Esophagus squamous epithelium (tissue), 4 donors: ENCODE data around the gene TJAP1.

Source experiments
- POLR2A ChIP-seq, 4 donors: fragments of 450-650 bp; IDR thresholded peaks; one replicate each; pipeline ENCODE4 v1.6.1; 2017; ENCODE audit warnings: antibody characterized with exemption in 4 of 4, mild to moderate bottlenecking in 4 of 4, moderate library complexity in 3 of 4
- TF ChIP-seq, protein P1 (sequence below), 6 experiments: fragments of 450-650 bp in 4 of 6; fragments of 200-600 bp in 2 of 6; sonication (generic) in 2 of 6; IDR thresholded peaks; one replicate each; pipeline ENCODE4 v1.5.1; 2016 to 2019; ENCODE audit warnings: antibody characterized with exemption in 6 of 6, mild to moderate bottlenecking in 4 of 6, moderate library complexity in 4 of 6

DNA sequence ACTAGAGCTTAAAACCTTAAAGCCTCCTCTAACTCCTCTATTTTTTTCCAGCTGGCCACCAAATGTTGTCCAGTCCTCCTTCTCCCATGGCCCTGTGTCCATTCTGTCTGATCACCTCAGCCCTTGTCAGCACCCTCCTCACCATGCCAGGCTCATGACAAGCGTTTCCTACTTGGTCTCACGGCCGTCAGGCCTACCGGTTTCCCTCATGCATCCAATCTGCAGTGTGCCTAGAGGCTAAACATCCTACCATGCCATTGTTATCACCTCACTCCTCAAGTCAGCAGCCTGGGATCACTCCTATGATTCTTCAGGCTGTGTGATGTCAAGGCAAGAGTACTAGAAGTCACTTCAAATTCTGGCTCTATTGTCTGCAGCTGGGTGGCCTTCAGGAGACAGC, 9.6 kb upstream of the TJAP1 start:
- TF ChIP-seq, protein P1, sequence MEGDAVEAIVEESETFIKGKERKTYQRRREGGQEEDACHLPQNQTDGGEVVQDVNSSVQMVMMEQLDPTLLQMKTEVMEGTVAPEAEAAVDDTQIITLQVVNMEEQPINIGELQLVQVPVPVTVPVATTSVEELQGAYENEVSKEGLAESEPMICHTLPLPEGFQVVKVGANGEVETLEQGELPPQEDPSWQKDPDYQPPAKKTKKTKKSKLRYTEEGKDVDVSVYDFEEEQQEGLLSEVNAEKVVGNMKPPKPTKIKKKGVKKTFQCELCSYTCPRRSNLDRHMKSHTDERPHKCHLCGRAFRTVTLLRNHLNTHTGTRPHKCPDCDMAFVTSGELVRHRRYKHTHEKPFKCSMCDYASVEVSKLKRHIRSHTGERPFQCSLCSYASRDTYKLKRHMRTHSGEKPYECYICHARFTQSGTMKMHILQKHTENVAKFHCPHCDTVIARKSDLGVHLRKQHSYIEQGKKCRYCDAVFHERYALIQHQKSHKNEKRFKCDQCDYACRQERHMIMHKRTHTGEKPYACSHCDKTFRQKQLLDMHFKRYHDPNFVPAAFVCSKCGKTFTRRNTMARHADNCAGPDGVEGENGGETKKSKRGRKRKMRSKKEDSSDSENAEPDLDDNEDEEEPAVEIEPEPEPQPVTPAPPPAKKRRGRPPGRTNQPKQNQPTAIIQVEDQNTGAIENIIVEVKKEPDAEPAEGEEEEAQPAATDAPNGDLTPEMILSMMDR (IDR thresholded peaks at IDR 0.05): no peak
- TF ChIP-seq POLR2A (IDR thresholded peaks at IDR 0.05): no peak
